Measurements from ENCODE around the gene SEZ6L. TPM values are rescaled to one million over a fixed set of nuclear protein-coding genes. Genes with fewer than 3 reads are reported as not detected.

The SEZ6L gene
- total RNA-seq, 1 donor from 2014 or later, result 8.6 TPM

GRCh38 chr22:26367402-26368245, 198.4 kb downstream of the SEZ6L start:
- Mint-ChIP-seq H3K9me3 (no peaks in the 10 kb centered on the region), H3K4me1 (ENCODE audit: unreplicated experiment) (peaks cover 8% of the 10 kb centered on the region), H3K27me3 (peaks cover 24% of the 10 kb centered on the region), H3K36me3 (no peaks in the 10 kb centered on the region), H3K4me3 (no peak overlapping the region), H3K27ac (no peak overlapping the region)
- no peak for DNase-seq (ENCODE audit: extremely low spot score, unreplicated experiment)
- TF ChIP-seq CTCF (conservative IDR thresholded peaks at IDR 0.05), result peak; percentile 90

GRCh38 chr22:26372890-26373289, 203.6 kb downstream of the SEZ6L start:
- Mint-ChIP-seq H3K4me1 (ENCODE audit: unreplicated experiment) (peaks cover 6% of the 10 kb centered on the region), H3K36me3 (no peaks in the 10 kb centered on the region), H3K27ac (no peak overlapping the region), H3K9me3 (no peaks in the 10 kb centered on the region), H3K27me3 (peaks cover 46% of the 10 kb centered on the region), H3K4me3 (no peak overlapping the region)
- TF ChIP-seq CTCF (conservative IDR thresholded peaks at IDR 0.05), result no peak
- DNase-seq (ENCODE audit: extremely low spot score, unreplicated experiment), result no peak

GRCh38 chr22:26374391-26375026, 205.2 kb downstream of the SEZ6L start:
- Mint-ChIP-seq H3K27ac (no peak overlapping the region), H3K27me3 (peaks cover 61% of the 10 kb centered on the region), H3K4me1 (ENCODE audit: unreplicated experiment) (peaks cover 6% of the 10 kb centered on the region), H3K36me3 (no peaks in the 10 kb centered on the region), H3K9me3 (peaks cover 8% of the 10 kb centered on the region), H3K4me3 (no peak overlapping the region)
- no peak for DNase-seq (ENCODE audit: extremely low spot score, unreplicated experiment)
- no peak for TF ChIP-seq CTCF (conservative IDR thresholded peaks at IDR 0.05)

GRCh38 chr22:26377170-26377830, 208.0 kb downstream of the SEZ6L start:
- Mint-ChIP-seq H3K4me1 (ENCODE audit: unreplicated experiment) (peaks cover 6% of the 10 kb centered on the region), H3K36me3 (no peaks in the 10 kb centered on the region), H3K9me3 (peaks cover 9% of the 10 kb centered on the region), H3K27me3 (peaks cover 77% of the 10 kb centered on the region), H3K27ac (peak overlapping the region; percentile 61), H3K4me3 (peak overlapping the region; percentile 8)
- TF ChIP-seq CTCF (conservative IDR thresholded peaks at IDR 0.05), result peak; percentile 20
- DNase-seq (ENCODE audit: extremely low spot score, unreplicated experiment), result no peak

GRCh38 chr22:26380072-26380830, 211.0 kb downstream of the SEZ6L start:
- H3K4me3 Mint-ChIP-seq, result no peak overlapping the region
- no peaks in the 10 kb centered on the region for H3K36me3 Mint-ChIP-seq
- DNase-seq (ENCODE audit: extremely low spot score, unreplicated experiment), result no peak
- H3K4me1 Mint-ChIP-seq (ENCODE audit: unreplicated experiment), result peaks cover 6% of the 10 kb centered on the region
- H3K27me3 Mint-ChIP-seq, result peaks cover 80% of the 10 kb centered on the region
- H3K9me3 Mint-ChIP-seq, result peaks cover 9% of the 10 kb centered on the region
- TF ChIP-seq CTCF (conservative IDR thresholded peaks at IDR 0.05), result no peak
- no peak overlapping the region for H3K27ac Mint-ChIP-seq

Measured in type B pancreatic cell (in vitro differentiated cells).